CD4-positive, CD25-positive, alpha-beta regulatory T cell (primary cell): ENCODE measurements around the gene GNPAT. TPM values are rescaled to one million over a fixed set of nuclear protein-coding genes. Genes with fewer than 3 reads are reported as not detected.

Experiments used
- ATAC-seq, 2 donors: fragments of 150-1000 bp; cut with Tn5 transposase; one replicate each; pipeline ENCODE4 v1.10.0; 2021; ENCODE audit warnings: low read depth in 2 of 2, moderate number of reproducible peaks in 2 of 2, moderate library complexity in 1 of 2
- DNase-seq, 3 donors: peaks; one replicate each; pipeline versions ENCODE4 v3.0.0 to v3.0.0-alpha.2; 2012 to 2022; ENCODE audit warnings: mixed read lengths in 1 of 3
- H3K27ac ChIP-seq: one replicate; pipeline ENCODE4 v1.7.0; 2013; ENCODE audit warnings: mild to moderate bottlenecking, low read length; ENCODE audit not compliant: insufficient read depth, poor library complexity, severe bottlenecking
- H3K27me3 ChIP-seq: one replicate; pipeline ENCODE4 v1.7.0; 2013; ENCODE audit warnings: low read length; ENCODE audit not compliant: control insufficient read depth, insufficient read depth
- H3K36me3 ChIP-seq: one replicate; pipeline ENCODE4 v1.7.0; 2013; ENCODE audit warnings: mild to moderate bottlenecking, low read length, moderate library complexity; ENCODE audit not compliant: control insufficient read depth, insufficient read depth
- H3K4me1 ChIP-seq: 2 replicates; pipeline ENCODE4 v1.7.0; 2013; ENCODE audit warnings: mild to moderate bottlenecking, low read length; ENCODE audit not compliant: insufficient read depth, control insufficient read depth, poor library complexity, severe bottlenecking
- H3K4me3 ChIP-seq: one replicate; pipeline ENCODE4 v1.7.0; 2013; ENCODE audit warnings: low read depth, mild to moderate bottlenecking, low read length, moderate library complexity
- H3K9me3 ChIP-seq, 2 experiments: 1 replicate in 1 of 2; 2 replicates in 1 of 2; pipeline ENCODE4 v1.7.0; 2013; ENCODE audit warnings: low read length in 2 of 2, mild to moderate bottlenecking in 1 of 2, moderate library complexity in 1 of 2; ENCODE audit not compliant: control insufficient read depth in 2 of 2
- H3K27ac Mint-ChIP-seq, 3 donors: one replicate each; pipeline ENCODE4 v1.8.0; 2020 to 2022; ENCODE audit warnings: mild to moderate bottlenecking in 3 of 3, mixed read lengths in 3 of 3, moderate library complexity in 2 of 3
- H3K27me3 Mint-ChIP-seq: one replicate; pipeline ENCODE4 v1.8.0; 2022; ENCODE audit warnings: mild to moderate bottlenecking, mixed read lengths
- H3K36me3 Mint-ChIP-seq: one replicate; pipeline ENCODE4 v1.8.0; 2020; ENCODE audit warnings: mixed read lengths
- H3K4me1 Mint-ChIP-seq, 4 donors: one replicate each; pipeline ENCODE4 v1.8.0; 2020 to 2022; ENCODE audit warnings: mixed read lengths in 4 of 4, mild to moderate bottlenecking in 1 of 4
- H3K4me3 Mint-ChIP-seq, 4 donors: one replicate each; pipeline ENCODE4 v1.8.0; 2020 to 2022; ENCODE audit warnings: mild to moderate bottlenecking in 4 of 4, mixed read lengths in 4 of 4, moderate library complexity in 3 of 4
- H3K9me3 Mint-ChIP-seq, 7 donors: one replicate each; pipeline ENCODE4 v1.8.0; 2020 to 2022; ENCODE audit warnings: mixed read lengths in 7 of 7, mild to moderate bottlenecking in 3 of 7, moderate library complexity in 2 of 7
- polyA plus RNA-seq, 4 donors: library from polyadenylated mRNA; unstranded; fragments of 300-500 nt; fragmentation: Illumina TruSeq; gene quantifications; one replicate each; pipeline ENCODE4 v1.2.3, GENCODE V29; 2021
- total RNA-seq: library from RNA; stranded (reverse); gene quantifications from one replicate; pipeline ENCODE4 v1.2.3, GENCODE V29; 2022

GNPAT gene
- total and polyA plus RNA-seq, 5 donors from 2014 or later = 23.1 to 46.8 (median 41.0) TPM

GRCh38 chr1:231231511-231231910 lies 9.5 kb upstream of the GNPAT start:
- H3K27ac Mint-ChIP-seq = peak overlapping the region in 1 of 3 donors; percentile 26
- no peaks in the 10 kb centered on the region for H3K27me3 Mint-ChIP-seq
- peaks cover 32 to 59% (median 39%) of the 10 kb centered on the region in 4 donors for H3K4me1 Mint-ChIP-seq
- ATAC-seq (no peak), DNase-seq (no peak)
- no peak overlapping the region for H3K4me3 Mint-ChIP-seq
- H3K9me3 ChIP-seq = no peaks in the 10 kb centered on the region
- H3K4me3 ChIP-seq = no peak overlapping the region
- peaks cover 56% of the 10 kb centered on the region for H3K36me3 ChIP-seq
- H3K4me1 ChIP-seq = peaks cover 2% of the 10 kb centered on the region
- peaks cover 42% of the 10 kb centered on the region for H3K36me3 Mint-ChIP-seq
- H3K27me3 ChIP-seq = no peaks in the 10 kb centered on the region
- no peaks in the 10 kb centered on the region for H3K9me3 Mint-ChIP-seq
- no peak overlapping the region for H3K27ac ChIP-seq

GRCh38 chr1:231232870-231233734 lies 7.9 kb upstream of the GNPAT start:
- H3K27me3 Mint-ChIP-seq = no peaks in the 10 kb centered on the region
- H3K27ac ChIP-seq = no peak overlapping the region
- peaks cover 55% of the 10 kb centered on the region for H3K36me3 ChIP-seq
- peaks cover 13% of the 10 kb centered on the region for H3K4me1 ChIP-seq
- no peak overlapping the region for H3K4me3 ChIP-seq
- peaks cover 46% of the 10 kb centered on the region for H3K36me3 Mint-ChIP-seq
- H3K27ac Mint-ChIP-seq = peak overlapping the region in 2 of 3 donors; percentile 8 to 29
- H3K9me3 ChIP-seq = no peaks in the 10 kb centered on the region
- no peaks in the 10 kb centered on the region for H3K9me3 Mint-ChIP-seq
- DNase-seq (no peak), ATAC-seq (no peak)
- no peaks in the 10 kb centered on the region for H3K27me3 ChIP-seq
- no peak overlapping the region for H3K4me3 Mint-ChIP-seq
- H3K4me1 Mint-ChIP-seq = peaks cover 23 to 71% (median 47%) of the 10 kb centered on the region in 4 donors

GRCh38 chr1:231233735-231234417 lies 7.1 kb upstream of the GNPAT start:
- Histone ChIP-seq H3K4me1 (peaks cover 15% of the 10 kb centered on the region), H3K9me3 (no peaks in the 10 kb centered on the region), H3K27ac (no peak overlapping the region), H3K4me3 (no peak overlapping the region), H3K27me3 (no peaks in the 10 kb centered on the region), H3K36me3 (peaks cover 56% of the 10 kb centered on the region)
- no peak for ATAC-seq
- Mint-ChIP-seq H3K27me3 (no peaks in the 10 kb centered on the region), H3K4me1 (peaks cover 22 to 77% (median 50%) of the 10 kb centered on the region in 4 donors), H3K9me3 (no peaks in the 10 kb centered on the region), H3K27ac (no peak overlapping the region), H3K4me3 (no peak overlapping the region), H3K36me3 (peaks cover 50% of the 10 kb centered on the region)
- no peak for DNase-seq

- ATAC-seq = no peak
- no peaks in the 10 kb centered on the region for H3K27me3 Mint-ChIP-seq
- H3K27ac Mint-ChIP-seq = peak overlapping the region in 2 of 3 donors; percentile 22 to 81
- Histone ChIP-seq H3K4me1 (peaks cover 22% of the 10 kb centered on the region), H3K27ac (no peak overlapping the region), H3K27me3 (no peaks in the 10 kb centered on the region), H3K4me3 (no peak overlapping the region), H3K36me3 (peaks cover 54% of the 10 kb centered on the region), H3K9me3 (no peaks in the 10 kb centered on the region)
- DNase-seq = no peak
- peaks cover 53% of the 10 kb centered on the region for H3K36me3 Mint-ChIP-seq
- peaks cover 28 to 81% (median 53%) of the 10 kb centered on the region in 4 donors for H3K4me1 Mint-ChIP-seq
- H3K9me3 Mint-ChIP-seq = no peaks in the 10 kb centered on the region
- H3K4me3 Mint-ChIP-seq = peak overlapping the region in 1 of 4 donors; percentile 8
Observed at GRCh38 chr1:231234506-231234905, 6.5 kb upstream of the GNPAT start.

- Histone ChIP-seq H3K27ac (no peak overlapping the region), H3K4me3 (no peak overlapping the region), H3K9me3 (no peaks in the 10 kb centered on the region), H3K4me1 (peaks cover 33% of the 10 kb centered on the region), H3K36me3 (peaks cover 43% of the 10 kb centered on the region), H3K27me3 (no peaks in the 10 kb centered on the region)
- peaks cover 48% of the 10 kb centered on the region for H3K36me3 Mint-ChIP-seq
- peaks cover 26 to 81% (median 58%) of the 10 kb centered on the region in 4 donors for H3K4me1 Mint-ChIP-seq
- no peak overlapping the region for H3K27ac Mint-ChIP-seq
- H3K9me3 Mint-ChIP-seq = no peaks in the 10 kb centered on the region
- H3K27me3 Mint-ChIP-seq = no peaks in the 10 kb centered on the region
- ATAC-seq (no peak), DNase-seq (no peak)
- no peak overlapping the region for H3K4me3 Mint-ChIP-seq
Observed at GRCh38 chr1:231235526-231236207, 5.3 kb upstream of the GNPAT start.

- Mint-ChIP-seq H3K27me3 (no peaks in the 10 kb centered on the region), H3K9me3 (no peaks in the 10 kb centered on the region), H3K36me3 (peaks cover 43% of the 10 kb centered on the region), H3K4me1 (peaks cover 27 to 77% (median 56%) of the 10 kb centered on the region in 4 donors), H3K27ac (no peak overlapping the region), H3K4me3 (peak overlapping the region in 1 of 4 donors; percentile 11)
- DNase-seq (no peak), ATAC-seq (no peak)
- Histone ChIP-seq H3K27ac (no peak overlapping the region), H3K27me3 (no peaks in the 10 kb centered on the region), H3K9me3 (no peaks in the 10 kb centered on the region), H3K36me3 (peaks cover 38% of the 10 kb centered on the region), H3K4me3 (no peak overlapping the region), H3K4me1 (peaks cover 32% of the 10 kb centered on the region)
Observed at GRCh38 chr1:231236208-231236591, 4.8 kb upstream of the GNPAT start.

GRCh38 chr1:231236938-231237337 lies 4.1 kb upstream of the GNPAT start:
- peak overlapping the region; percentile 14 for H3K4me3 ChIP-seq
- no peaks in the 10 kb centered on the region for H3K9me3 ChIP-seq
- ATAC-seq = no peak
- Mint-ChIP-seq H3K9me3 (no peaks in the 10 kb centered on the region), H3K27ac (no peak overlapping the region), H3K4me1 (peaks cover 34 to 72% (median 56%) of the 10 kb centered on the region in 4 donors), H3K36me3 (peaks cover 43% of the 10 kb centered on the region), H3K27me3 (no peaks in the 10 kb centered on the region), H3K4me3 (peak overlapping the region in 3 of 4 donors; percentile 1 to 65 (median 45))
- H3K4me1 ChIP-seq = peaks cover 35% of the 10 kb centered on the region
- H3K27me3 ChIP-seq = no peaks in the 10 kb centered on the region
- DNase-seq = no peak
- H3K36me3 ChIP-seq = peaks cover 37% of the 10 kb centered on the region
- no peak overlapping the region for H3K27ac ChIP-seq
